ENCODE data around the gene TMEM184A.

The TMEM184A gene

GRCh38 chr7:1544178-1544895, 11.7 kb downstream of the TMEM184A start:
- Histone ChIP-seq H3K4ac (ENCODE audit: low read depth, low read length) (no peak overlapping the region), H4K91ac (ENCODE audit: low read depth, low read length) (peak overlapping the region; percentile 18), H3K79me1 (ENCODE audit: low read length) (no peaks in the 10 kb centered on the region), H3K18ac (ENCODE audit: low read length) (no peak overlapping the region), H3K27me3 (ENCODE audit: insufficient read depth, low read length) (no peaks in the 10 kb centered on the region), H3K36me3 (ENCODE audit: control insufficient read depth in 1 of 2, insufficient read depth in 2 of 2, low read length in 2 of 2) (peaks cover 53 to 59% of the 10 kb centered on the region in 2 experiments), H3K9me3 (ENCODE audit: insufficient read depth, low read depth, low read length) (no peaks in the 10 kb centered on the region), H3K23ac (ENCODE audit: low read length) (no peak overlapping the region), H2BK12ac (ENCODE audit: low read length) (no peak overlapping the region), H3K14ac (ENCODE audit: low read length) (no peak overlapping the region), H3K79me2 (ENCODE audit: control insufficient read depth, insufficient read depth, low read length, poor library complexity) (no peaks in the 10 kb centered on the region), H2BK120ac (ENCODE audit: insufficient read depth, low read length, poor library complexity) (no peak overlapping the region), H4K12ac (ENCODE audit: low read depth, low read length) (no peak overlapping the region), H3K4me2 (ENCODE audit: low read length) (no peak overlapping the region), H3K4me3 (ENCODE audit: low read depth, low read length) (no peak overlapping the region), H2AK5ac (ENCODE audit: low read length) (no peak overlapping the region), H3K4me1 (ENCODE audit: control insufficient read depth in 1 of 2, insufficient read depth in 2 of 2, low read length in 2 of 2) (peaks cover 2 to 6% of the 10 kb centered on the region in 2 experiments), H3K9ac (ENCODE audit: low read length) (no peak overlapping the region), H2AFZ (ENCODE audit: insufficient read depth, low read length, poor library complexity) (no peak overlapping the region), H3K27ac (ENCODE audit: low read depth, low read length) (no peak overlapping the region), H2BK5ac (ENCODE audit: low read depth, low read length, poor library complexity) (no peak overlapping the region), H4K8ac (ENCODE audit: low read depth, low read length) (no peak overlapping the region)
- peak in 1 of 2 donors; percentile 60 for DNase-seq
- no CpG with 5 or more reads among the region's 41 CpGs for WGBS (ENCODE audit: extremely low coverage, insufficient coverage, insufficient read length)

- H4K91ac ChIP-seq (ENCODE audit: low read depth, low read length), result peak overlapping the region; percentile 18
- H3K27me3 ChIP-seq (ENCODE audit: insufficient read depth, low read length), result no peaks in the 10 kb centered on the region
- H3K23ac ChIP-seq (ENCODE audit: low read length), result no peak overlapping the region
- H4K12ac ChIP-seq (ENCODE audit: low read depth, low read length), result no peak overlapping the region
- no peak overlapping the region for H3K27ac ChIP-seq (ENCODE audit: low read depth, low read length)
- H3K4me2 ChIP-seq (ENCODE audit: low read length), result no peak overlapping the region
- no peak overlapping the region for H3K14ac ChIP-seq (ENCODE audit: low read length)
- H2BK12ac ChIP-seq (ENCODE audit: low read length), result no peak overlapping the region
- WGBS (ENCODE audit: extremely low coverage, insufficient coverage, insufficient read length), result no CpG with 5 or more reads among the region's 6 CpGs
- peaks cover 53 to 59% of the 10 kb centered on the region in 2 experiments for H3K36me3 ChIP-seq (ENCODE audit: control insufficient read depth in 1 of 2, insufficient read depth in 2 of 2, low read length in 2 of 2)
- H3K79me1 ChIP-seq (ENCODE audit: low read length), result no peaks in the 10 kb centered on the region
- no peaks in the 10 kb centered on the region for H3K9me3 ChIP-seq (ENCODE audit: insufficient read depth, low read depth, low read length)
- H3K4ac ChIP-seq (ENCODE audit: low read depth, low read length), result no peak overlapping the region
- peaks cover 3 to 6% of the 10 kb centered on the region in 2 experiments for H3K4me1 ChIP-seq (ENCODE audit: control insufficient read depth in 1 of 2, insufficient read depth in 2 of 2, low read length in 2 of 2)
- no peak overlapping the region for H2BK120ac ChIP-seq (ENCODE audit: insufficient read depth, low read length, poor library complexity)
- no peak overlapping the region for H2AK5ac ChIP-seq (ENCODE audit: low read length)
- H3K4me3 ChIP-seq (ENCODE audit: low read depth, low read length), result no peak overlapping the region
- no peaks in the 10 kb centered on the region for H3K79me2 ChIP-seq (ENCODE audit: control insufficient read depth, insufficient read depth, low read length, poor library complexity)
- H3K18ac ChIP-seq (ENCODE audit: low read length), result no peak overlapping the region
- no peak overlapping the region for H3K9ac ChIP-seq (ENCODE audit: low read length)
- no peak overlapping the region for H4K8ac ChIP-seq (ENCODE audit: low read depth, low read length)
- no peak overlapping the region for H2BK5ac ChIP-seq (ENCODE audit: low read depth, low read length, poor library complexity)
- peak in 1 of 2 donors; percentile 64 for DNase-seq
- no peak overlapping the region for H2AFZ ChIP-seq (ENCODE audit: insufficient read depth, low read length, poor library complexity)
These were observed 12.2 kb downstream of the TMEM184A start for GRCh38 chr7:1543826-1544177.

- no peak overlapping the region for H2AK5ac ChIP-seq (ENCODE audit: low read length)
- H3K14ac ChIP-seq (ENCODE audit: low read length), result no peak overlapping the region
- no peaks in the 10 kb centered on the region for H3K9me3 ChIP-seq (ENCODE audit: insufficient read depth, low read depth, low read length)
- no peak overlapping the region for H3K9ac ChIP-seq (ENCODE audit: low read length)
- H3K79me2 ChIP-seq (ENCODE audit: control insufficient read depth, insufficient read depth, low read length, poor library complexity), result no peaks in the 10 kb centered on the region
- no peak overlapping the region for H3K4me3 ChIP-seq (ENCODE audit: low read depth, low read length)
- H3K4ac ChIP-seq (ENCODE audit: low read depth, low read length), result no peak overlapping the region
- peak overlapping the region; percentile 13 for H3K27ac ChIP-seq (ENCODE audit: low read depth, low read length)
- peaks cover 53 to 60% of the 10 kb centered on the region in 2 experiments for H3K36me3 ChIP-seq (ENCODE audit: control insufficient read depth in 1 of 2, insufficient read depth in 2 of 2, low read length in 2 of 2)
- H3K4me2 ChIP-seq (ENCODE audit: low read length), result no peak overlapping the region
- peak in 1 of 2 donors; percentile 50 for DNase-seq
- WGBS (ENCODE audit: extremely low coverage, insufficient coverage, insufficient read length), result no CpG with 5 or more reads among the region's 38 CpGs
- peaks cover 2% of the 10 kb centered on the region for H3K79me1 ChIP-seq (ENCODE audit: low read length)
- no peak overlapping the region for H2BK12ac ChIP-seq (ENCODE audit: low read length)
- no peak overlapping the region for H4K12ac ChIP-seq (ENCODE audit: low read depth, low read length)
- peaks cover 9% of the 10 kb centered on the region in 2 experiments for H3K4me1 ChIP-seq (ENCODE audit: control insufficient read depth in 1 of 2, insufficient read depth in 2 of 2, low read length in 2 of 2)
- peak overlapping the region; percentile 15 for H4K8ac ChIP-seq (ENCODE audit: low read depth, low read length)
- H2AFZ ChIP-seq (ENCODE audit: insufficient read depth, low read length, poor library complexity), result no peak overlapping the region
- no peak overlapping the region for H2BK5ac ChIP-seq (ENCODE audit: low read depth, low read length, poor library complexity)
- H3K27me3 ChIP-seq (ENCODE audit: insufficient read depth, low read length), result no peaks in the 10 kb centered on the region
- no peak overlapping the region for H4K91ac ChIP-seq (ENCODE audit: low read depth, low read length)
- no peak overlapping the region for H2BK120ac ChIP-seq (ENCODE audit: insufficient read depth, low read length, poor library complexity)
- H3K23ac ChIP-seq (ENCODE audit: low read length), result no peak overlapping the region
- no peak overlapping the region for H3K18ac ChIP-seq (ENCODE audit: low read length)
These were observed 12.9 kb downstream of the TMEM184A start for GRCh38 chr7:1542841-1543747.

GRCh38 chr7:1542329-1542728, 13.7 kb downstream of the TMEM184A start:
- Histone ChIP-seq H3K23ac (ENCODE audit: low read length) (no peak overlapping the region), H4K8ac (ENCODE audit: low read depth, low read length) (no peak overlapping the region), H3K14ac (ENCODE audit: low read length) (no peak overlapping the region), H2AK5ac (ENCODE audit: low read length) (no peak overlapping the region), H2BK12ac (ENCODE audit: low read length) (no peak overlapping the region), H3K4me1 (ENCODE audit: control insufficient read depth in 1 of 2, insufficient read depth in 2 of 2, low read length in 2 of 2) (peaks cover 16% of the 10 kb centered on the region in 2 experiments), H3K4me2 (ENCODE audit: low read length) (no peak overlapping the region), H3K79me2 (ENCODE audit: control insufficient read depth, insufficient read depth, low read length, poor library complexity) (peaks cover 7% of the 10 kb centered on the region), H4K91ac (ENCODE audit: low read depth, low read length) (no peak overlapping the region), H3K27me3 (ENCODE audit: insufficient read depth, low read length) (no peaks in the 10 kb centered on the region), H3K4me3 (ENCODE audit: low read depth, low read length) (no peak overlapping the region), H3K79me1 (ENCODE audit: low read length) (peaks cover 9% of the 10 kb centered on the region), H3K36me3 (ENCODE audit: control insufficient read depth in 1 of 2, insufficient read depth in 2 of 2, low read length in 2 of 2) (peaks cover 49 to 56% of the 10 kb centered on the region in 2 experiments), H4K12ac (ENCODE audit: low read depth, low read length) (no peak overlapping the region), H2AFZ (ENCODE audit: insufficient read depth, low read length, poor library complexity) (no peak overlapping the region), H3K9me3 (ENCODE audit: insufficient read depth, low read depth, low read length) (no peaks in the 10 kb centered on the region), H3K9ac (ENCODE audit: low read length) (no peak overlapping the region), H2BK5ac (ENCODE audit: low read depth, low read length, poor library complexity) (no peak overlapping the region), H3K4ac (ENCODE audit: low read depth, low read length) (no peak overlapping the region), H3K18ac (ENCODE audit: low read length) (no peak overlapping the region), H3K27ac (ENCODE audit: low read depth, low read length) (no peak overlapping the region), H2BK120ac (ENCODE audit: insufficient read depth, low read length, poor library complexity) (no peak overlapping the region)
- no peak for DNase-seq
- no CpG with 5 or more reads among the region's 21 CpGs for WGBS (ENCODE audit: extremely low coverage, insufficient coverage, insufficient read length)
